OCI-LY7 (cell line): ENCODE data around the gene NANOG. TPM values are rescaled to one million over a fixed set of nuclear protein-coding genes. Genes with fewer than 3 reads are reported as not detected.

Source experiments
- BruUV-seq: library from RNA; stranded (reverse); fragments of 400-500 nt; replicated peaks from 2 replicates; lab custom pipeline; 2021; lab: Mats Ljungman, UMichigan
- CTCF ChIA-PET: fragments of 300-600 bp; sonication (Branson Sonifier 250); formaldehyde crosslinking; loops from one replicate; lab custom pipeline; 2022; ENCODE audit warnings: antibody characterized with exemption; ENCODE audit not compliant: unreplicated experiment; lab: Charles Lee
- POLR2A ChIA-PET: fragments of 300-600 bp; sonication (Branson Sonifier 250); formaldehyde crosslinking; loops from one replicate; lab custom pipeline; 2022; ENCODE audit warnings: antibody characterized with exemption; lab: Charles Lee
- DNase-seq: peaks from one replicate; pipeline ENCODE4 v3.0.0-alpha.2; 2015; ENCODE audit warnings: low spot score
- H2AFZ ChIP-seq: fragments of 200-600 bp; sonication (generic), shearing (Covaris generic); 2 replicates; pipeline ENCODE4 v1.6.1; 2014; ENCODE audit warnings: mild to moderate bottlenecking, antibody characterized with exemption, low read length, moderate library complexity
- H3K27ac ChIP-seq: fragments of 200-600 bp; sonication (generic); 2 replicates; pipeline ENCODE4 v1.5.1; 2014; ENCODE audit warnings: mixed run types, low read depth, mild to moderate bottlenecking, moderate library complexity, low read length, inconsistent platforms; ENCODE audit not compliant: poor library complexity, severe bottlenecking
- H3K36me3 ChIP-seq: fragments of 200-600 bp; sonication (generic); 2 replicates; pipeline ENCODE4 v1.6.1; 2014; ENCODE audit warnings: mild to moderate bottlenecking, antibody characterized with exemption, low read length, moderate library complexity, mixed read lengths; ENCODE audit not compliant: insufficient read depth
- H3K4me1 ChIP-seq: fragments of 200-600 bp; sonication (generic); 2 replicates; pipeline ENCODE4 v1.5.1; 2014; ENCODE audit warnings: mild to moderate bottlenecking, low read length; ENCODE audit not compliant: insufficient read depth, poor library complexity, severe bottlenecking
- H3K4me2 ChIP-seq: fragments of 200-600 bp; sonication (generic); 2 replicates; pipeline ENCODE4 v1.6.1; 2014; ENCODE audit warnings: mild to moderate bottlenecking, low read length
- H3K4me3 ChIP-seq: fragments of 200-600 bp; sonication (generic); 2 replicates; pipeline ENCODE4 v1.5.1; 2014; ENCODE audit warnings: mild to moderate bottlenecking, low read depth, low read length; ENCODE audit not compliant: poor library complexity, severe bottlenecking
- H3K79me2 ChIP-seq: fragments of 200-600 bp; sonication (generic); 2 replicates; pipeline ENCODE4 v1.6.1; 2016; ENCODE audit warnings: low read depth, mild to moderate bottlenecking, low read length, moderate library complexity, mixed read lengths; ENCODE audit not compliant: insufficient read depth
- H3K9me2 ChIP-seq: fragments of 200-600 bp; sonication (generic); 2 replicates; pipeline ENCODE4 v1.6.1; 2016; ENCODE audit warnings: mild to moderate bottlenecking, low read length, mixed read lengths; ENCODE audit not compliant: insufficient read depth
- H3K9me3 ChIP-seq: fragments of 200-600 bp; sonication (generic); 2 replicates; pipeline ENCODE4 v1.6.1; 2014; ENCODE audit warnings: mild to moderate bottlenecking, mixed run types, low read length, mixed read lengths
- H4K20me1 ChIP-seq: fragments of 200-600 bp; sonication (generic); 2 replicates; pipeline ENCODE4 v1.6.1; 2014; ENCODE audit warnings: mild to moderate bottlenecking, antibody characterized with exemption, low read length, moderate library complexity, mixed read lengths; ENCODE audit not compliant: insufficient read depth
- CTCF ChIP-seq: fragments of 200-600 bp; sonication (generic); conservative IDR thresholded peaks from 2 replicates; pipeline ENCODE4 v1.5.1; 2014; ENCODE audit warnings: mild to moderate bottlenecking, antibody characterized with exemption, low read length, moderate library complexity, mixed read lengths
- EZH2phosphoT487 ChIP-seq: fragments of 200-600 bp; sonication (generic); IDR thresholded peaks from 2 replicates; pipeline ENCODE4 v1.6.1; 2018; ENCODE audit warnings: low read depth, borderline replicate concordance, mild to moderate bottlenecking, mixed run types, antibody characterized with exemption, low read length, moderate library complexity, mixed read lengths
- intact Hi-C: fragments of 100-400 bp; cut with micrococcal nuclease; formaldehyde crosslinking; loops from one replicate; pipeline ENCODE4 v1.10.0; 2022; ENCODE audit not compliant: unreplicated experiment
- total RNA-seq, 2 experiments: library from RNA; depleted of rRNA in 1 of 2; stranded (reverse); fragments of >200 nt in 1 of 2; shearing (Covaris generic) in 1 of 2; gene quantifications; 2 replicates each; pipeline ENCODE4 v1.2.3, GENCODE V29; 2014 to 2022

The NANOG gene
- total RNA-seq, 2 experiments from 2014 or later, result not detected

- no TSS peak for BruUV-seq
- no peak overlapping the region for H3K27ac ChIP-seq
- intact Hi-C loops, result no loop called here
- TF ChIP-seq CTCF (no peak), EZH2phosphoT487 (no peak)
- CTCF ChIA-PET, result interaction anchor here (0.6 kb wide), 1 partner anchor 27 kb away, joined by 4 read pairs; no protein-coding TSS in a partner anchor
- H3K4me1 ChIP-seq, result no peaks in the 10 kb centered on the region
- H3K4me3 ChIP-seq, result no peak overlapping the region
- H3K9me3 ChIP-seq, result no peaks in the 10 kb centered on the region
- H4K20me1 ChIP-seq, result no peaks in the 10 kb centered on the region
- no peak for DNase-seq
- H3K4me2 ChIP-seq, result no peak overlapping the region
- POLR2A ChIA-PET, result interaction anchor here (0.6 to 0.7 kb wide), 3 partner anchors 171 to 649 kb away, joined by 3 read pairs; no protein-coding TSS in a partner anchor
- H3K79me2 ChIP-seq, result no peaks in the 10 kb centered on the region
- H3K36me3 ChIP-seq, result no peaks in the 10 kb centered on the region
- H3K9me2 ChIP-seq, result no peaks in the 10 kb centered on the region
- H2AFZ ChIP-seq, result no peak overlapping the region
Measured at GRCh38 chr12:7834701-7835100, 45.5 kb downstream of the NANOG start.

GRCh38 chr12:7835116-7835515, 45.9 kb downstream of the NANOG start:
- Histone ChIP-seq H2AFZ (no peak overlapping the region), H3K79me2 (no peaks in the 10 kb centered on the region), H4K20me1 (no peaks in the 10 kb centered on the region), H3K36me3 (no peaks in the 10 kb centered on the region), H3K27ac (no peak overlapping the region), H3K9me2 (no peaks in the 10 kb centered on the region), H3K9me3 (no peaks in the 10 kb centered on the region), H3K4me1 (no peaks in the 10 kb centered on the region), H3K4me2 (no peak overlapping the region), H3K4me3 (no peak overlapping the region)
- no TSS peak for BruUV-seq
- TF ChIP-seq CTCF (no peak), EZH2phosphoT487 (no peak)
- POLR2A ChIA-PET, result no interaction called here
- intact Hi-C loops, result no loop called here
- DNase-seq, result no peak
- CTCF ChIA-PET, result no interaction called here

GRCh38 chr12:7835766-7836165, 46.6 kb downstream of the NANOG start:
- Histone ChIP-seq H2AFZ (no peak overlapping the region), H3K4me1 (no peaks in the 10 kb centered on the region), H3K4me2 (no peak overlapping the region), H3K79me2 (no peaks in the 10 kb centered on the region), H4K20me1 (no peaks in the 10 kb centered on the region), H3K9me2 (no peaks in the 10 kb centered on the region), H3K36me3 (no peaks in the 10 kb centered on the region), H3K9me3 (no peaks in the 10 kb centered on the region), H3K27ac (no peak overlapping the region), H3K4me3 (no peak overlapping the region)
- no peak for DNase-seq
- CTCF ChIA-PET, result no interaction called here
- intact Hi-C loops, result no loop called here
- no TSS peak for BruUV-seq
- no peak for TF ChIP-seq CTCF
- no peak for TF ChIP-seq EZH2phosphoT487
- POLR2A ChIA-PET, result no interaction called here
